Transverse colon (tissue), 4 donors: ENCODE measurements around the gene PDE8B. TPM values are rescaled to one million over a fixed set of nuclear protein-coding genes. Genes with fewer than 3 reads are reported as not detected.

Experiments used
- DNase-seq: peaks from one replicate; pipeline ENCODE4 v3.0.0-alpha.2; 2019
- H3K27ac ChIP-seq, 4 donors: fragments of 200-600 bp; sonication (generic); 2 replicates each; pipeline ENCODE4 v1.5.1; 2016 to 2018; ENCODE audit warnings: inconsistent platforms in 4 of 4
- H3K27me3 ChIP-seq: fragments of 200-600 bp; sonication (generic); 2 replicates; pipeline ENCODE4 v1.5.1; 2017; ENCODE audit warnings: inconsistent platforms
- H3K36me3 ChIP-seq, 4 donors: fragments of 200-600 bp; sonication (generic); 2 replicates each; pipeline ENCODE4 v1.5.1; 2017 to 2019; ENCODE audit warnings: inconsistent platforms in 4 of 4
- H3K4me1 ChIP-seq, 4 donors: fragments of 200-600 bp; sonication (generic); 2 replicates each; pipeline ENCODE4 v1.5.1; 2017 to 2020; ENCODE audit warnings: inconsistent platforms in 4 of 4
- H3K4me3 ChIP-seq, 4 donors: fragments of 200-600 bp; sonication (generic); 1 replicate in 1 of 4; 2 replicates in 3 of 4; pipeline versions ENCODE4 v1.5.1 to v1.6.1; 2017 to 2019; ENCODE audit warnings: inconsistent platforms in 4 of 4
- H3K9me3 ChIP-seq, 2 donors: fragments of 200-600 bp; sonication (generic); 2 replicates each; pipeline ENCODE4 v1.5.1; 2017 to 2019; ENCODE audit warnings: inconsistent platforms in 2 of 2
- CTCF ChIP-seq, 5 experiments: fragments of 200-600 bp in 3 of 5; fragments of 450-650 bp in 2 of 5; sonication (generic) in 3 of 5; IDR thresholded peaks; 1 replicate in 2 of 5; 2 replicates in 3 of 5; pipeline ENCODE4 v1.5.1; 2016 to 2017; ENCODE audit warnings: antibody characterized with exemption in 5 of 5, inconsistent platforms in 3 of 5, mild to moderate bottlenecking in 2 of 5, moderate library complexity in 1 of 5
- EP300 ChIP-seq: sonication (generic); formaldehyde crosslinking; IDR thresholded peaks from one replicate; pipeline ENCODE4 v1.6.1; 2017; ENCODE audit warnings: antibody characterized with exemption, low read depth
- POLR2A ChIP-seq: fragments of 450-650 bp; IDR thresholded peaks from one replicate; pipeline ENCODE4 v1.6.1; 2016; ENCODE audit warnings: antibody characterized with exemption, mild to moderate bottlenecking, moderate library complexity
- POLR2AphosphoS5 ChIP-seq, 3 donors: sonication (generic); formaldehyde crosslinking; IDR thresholded peaks; one replicate each; pipeline ENCODE4 v1.6.1; 2016; ENCODE audit warnings: antibody characterized with exemption in 3 of 3
- WGBS, 2 donors: methylation state at CpG; one replicate each; pipeline ENCODE4 v1.1.5; 2018; ENCODE audit warnings: low coverage in 1 of 2; 5-methylcytosine and 5-hydroxymethylcytosine counted together
- in situ Hi-C, 4 donors: fragments of 200-750 bp; cut with MboI; loops; one replicate each; pipeline versions ENCODE4 v1.15.0 to v1.15.1; 2017; ENCODE audit warnings: low sequenced_read_pairs in 3 of 4, low pct_ligation_motif_present in 1 of 4, low pct_unique_long_range_greater_than_20kb in 1 of 4
- intact Hi-C: fragments of 100-400 bp; cut with DNase I; formaldehyde crosslinking; loops from one replicate; pipeline ENCODE4 v1.15.1; 2023; ENCODE audit warnings: low total_unique reads
- total RNA-seq, 4 donors: library from RNA; depleted of rRNA; stranded (reverse); fragments of >200 nt; gene quantifications; one replicate each; pipeline ENCODE4 v1.1.0, GENCODE V29; 2016

The PDE8B gene
- total RNA-seq, 4 donors from 2014 or later = 0.40 to 22.4 (median 1.2) TPM

- no peak overlapping the region for H3K4me3 ChIP-seq
- H3K9me3 ChIP-seq = no peaks in the 10 kb centered on the region
- H3K36me3 ChIP-seq = no peaks in the 10 kb centered on the region
- intact Hi-C loops = no loop called here
- no peak for TF ChIP-seq POLR2A
- no peak for TF ChIP-seq POLR2AphosphoS5 (IDR thresholded peaks at IDR 0.05)
- TF ChIP-seq CTCF (IDR thresholded peaks at IDR 0.05) = no peak
- TF ChIP-seq EP300 = no peak
- in situ Hi-C loops = no loop called here
- no peak for DNase-seq
- WGBS, 2 donors = 87 to 100% methylated on average over 1 of the region's 1 CpG
- no peaks in the 10 kb centered on the region for H3K27me3 ChIP-seq
- no peak overlapping the region for H3K27ac ChIP-seq
- no peaks in the 10 kb centered on the region for H3K4me1 ChIP-seq
Observed at GRCh38 chr5:77258652-77259051, 48.2 kb downstream of the PDE8B start.

- intact Hi-C loops (no loop called here), in situ Hi-C loops (no loop called here)
- no peaks in the 10 kb centered on the region for H3K27me3 ChIP-seq
- H3K4me3 ChIP-seq = no peak overlapping the region
- H3K36me3 ChIP-seq = no peaks in the 10 kb centered on the region
- H3K4me1 ChIP-seq = no peaks in the 10 kb centered on the region
- no peak overlapping the region for H3K27ac ChIP-seq
- no peak for TF ChIP-seq EP300
- TF ChIP-seq POLR2AphosphoS5 (IDR thresholded peaks at IDR 0.05) = no peak
- no peak for TF ChIP-seq CTCF (IDR thresholded peaks at IDR 0.05)
- no peak for TF ChIP-seq POLR2A
- no peak for DNase-seq
- H3K9me3 ChIP-seq = no peaks in the 10 kb centered on the region
Observed at GRCh38 chr5:77259476-77259875, 49.0 kb downstream of the PDE8B start.

GRCh38 chr5:77262697-77263096, 52.2 kb downstream of the PDE8B start:
- H3K27ac ChIP-seq = no peak overlapping the region
- no peaks in the 10 kb centered on the region for H3K9me3 ChIP-seq
- 50 to 69% methylated on average over 1 of the region's 1 CpG for WGBS, 2 donors
- TF ChIP-seq POLR2A = no peak
- no peak for TF ChIP-seq POLR2AphosphoS5 (IDR thresholded peaks at IDR 0.05)
- TF ChIP-seq EP300 = no peak
- no peaks in the 10 kb centered on the region for H3K4me1 ChIP-seq
- in situ Hi-C loops = no loop called here
- intact Hi-C loops = no loop called here
- H3K27me3 ChIP-seq = no peaks in the 10 kb centered on the region
- no peak for DNase-seq
- no peaks in the 10 kb centered on the region for H3K36me3 ChIP-seq
- H3K4me3 ChIP-seq = no peak overlapping the region

GRCh38 chr5:77266291-77266690, 55.8 kb downstream of the PDE8B start:
- in situ Hi-C loops (no loop called here), intact Hi-C loops (no loop called here)
- no peaks in the 10 kb centered on the region for H3K9me3 ChIP-seq
- H3K4me3 ChIP-seq = no peak overlapping the region
- no peak overlapping the region for H3K27ac ChIP-seq
- no peaks in the 10 kb centered on the region for H3K4me1 ChIP-seq
- no peak for TF ChIP-seq POLR2AphosphoS5 (IDR thresholded peaks at IDR 0.05)
- no peak for TF ChIP-seq POLR2A
- no peak for TF ChIP-seq CTCF (IDR thresholded peaks at IDR 0.05)
- TF ChIP-seq EP300 = no peak
- WGBS, 2 donors = 63 to 75% methylated on average over 2 of the region's 2 CpGs
- no peak for DNase-seq
- H3K36me3 ChIP-seq = no peaks in the 10 kb centered on the region
- no peaks in the 10 kb centered on the region for H3K27me3 ChIP-seq

GRCh38 chr5:77267496-77267895, 57.0 kb downstream of the PDE8B start:
- no peaks in the 10 kb centered on the region for H3K27me3 ChIP-seq
- 86% methylated on average over 3 of the region's 3 CpGs; no CpG with 5 or more reads in 1 of the 2 donors for WGBS, 2 donors
- H3K36me3 ChIP-seq = no peaks in the 10 kb centered on the region
- no peak overlapping the region for H3K27ac ChIP-seq
- in situ Hi-C loops = no loop called here
- no peaks in the 10 kb centered on the region for H3K4me1 ChIP-seq
- DNase-seq = no peak
- H3K9me3 ChIP-seq = no peaks in the 10 kb centered on the region
- no peak for TF ChIP-seq POLR2A
- no peak for TF ChIP-seq CTCF (IDR thresholded peaks at IDR 0.05)
- no peak for TF ChIP-seq POLR2AphosphoS5 (IDR thresholded peaks at IDR 0.05)
- no peak for TF ChIP-seq EP300
- intact Hi-C loops = no loop called here
- no peak overlapping the region for H3K4me3 ChIP-seq
